Mesendoderm (in vitro differentiated cells): ENCODE results near the gene LYPD6.
"Not testable (repeated sequence)": the region's sequence is repeated elsewhere in the genome, so short reads cannot be mapped to it uniquely, and the experiment has no call there.

Experiments
- DNase-seq: peaks from one replicate; pipeline ENCODE4 v3.0.0; 2013
- H2AK5ac ChIP-seq: 2 replicates; pipeline ENCODE4 v1.6.1; 2013; ENCODE audit warnings: low read length, inconsistent platforms
- H2BK120ac ChIP-seq: 2 replicates; pipeline ENCODE4 v1.6.1; 2013; ENCODE audit warnings: low read depth, mild to moderate bottlenecking, low read length, moderate library complexity, mixed read lengths
- H2BK15ac ChIP-seq: replicated peaks from 2 replicates; pipeline ENCODE4 v1.6.1; 2013; ENCODE audit warnings: low read depth, mild to moderate bottlenecking, moderate library complexity
- H2BK5ac ChIP-seq: 2 replicates; pipeline ENCODE4 v1.6.1; 2013; ENCODE audit warnings: low read length, inconsistent platforms
- H3K18ac ChIP-seq: 2 replicates; pipeline ENCODE4 v1.6.1; 2013; ENCODE audit warnings: mild to moderate bottlenecking, low read length, mixed read lengths
- H3K23ac ChIP-seq: one replicate; pipeline ENCODE4 v1.6.1; 2013; ENCODE audit warnings: low read length
- H3K27ac ChIP-seq: 2 replicates; pipeline ENCODE4 v1.5.1; 2013; ENCODE audit warnings: low read depth, mild to moderate bottlenecking, inconsistent platforms, low read length, moderate library complexity
- H3K27me3 ChIP-seq: 2 replicates; pipeline ENCODE4 v1.6.1; 2013; ENCODE audit warnings: low read length, control low read depth, mild to moderate bottlenecking, inconsistent platforms; ENCODE audit not compliant: insufficient read depth, poor library complexity
- H3K36me3 ChIP-seq: 2 replicates; pipeline ENCODE4 v1.6.1; 2013; ENCODE audit warnings: low read length, inconsistent platforms; ENCODE audit not compliant: control insufficient read depth, insufficient read depth
- H3K4ac ChIP-seq: one replicate; pipeline ENCODE4 v1.6.1; 2013; ENCODE audit warnings: low read depth, mild to moderate bottlenecking, low read length, moderate library complexity
- H3K4me1 ChIP-seq: 2 replicates; pipeline ENCODE4 v1.6.1; 2013; ENCODE audit warnings: low read depth, low read length, inconsistent platforms; ENCODE audit not compliant: control insufficient read depth
- H3K4me2 ChIP-seq: 2 replicates; pipeline ENCODE4 v1.6.1; 2013; ENCODE audit warnings: low read length
- H3K4me3 ChIP-seq: 2 replicates; pipeline ENCODE4 v1.5.1; 2013; ENCODE audit warnings: mild to moderate bottlenecking, low read length
- H3K56ac ChIP-seq: one replicate; pipeline ENCODE4 v1.6.1; 2013; ENCODE audit warnings: low read length
- H3K79me1 ChIP-seq: 2 replicates; pipeline ENCODE4 v1.6.1; 2013; ENCODE audit warnings: low read length, inconsistent platforms
- H3K79me2 ChIP-seq: 2 replicates; pipeline ENCODE4 v1.6.1; 2013; ENCODE audit warnings: mild to moderate bottlenecking, low read length; ENCODE audit not compliant: control insufficient read depth, insufficient read depth
- H3K9ac ChIP-seq: 2 replicates; pipeline ENCODE4 v1.6.1; 2013; ENCODE audit warnings: low read length, inconsistent platforms
- H4K5ac ChIP-seq: one replicate; pipeline ENCODE4 v1.6.1; 2013; ENCODE audit warnings: low read length
- H4K8ac ChIP-seq: one replicate; pipeline ENCODE4 v1.6.1; 2013; ENCODE audit warnings: low read depth, mild to moderate bottlenecking, control low read depth, low read length, moderate library complexity
- WGBS: extraction: QIAGEN DNeasy Blood & Tissue Kit; methylation state at CpG from one replicate; pipeline ENCODE4 v1.1.7; 2013; ENCODE audit warnings: low lambda C conversion rate, missing lambda C conversion rate; ENCODE audit not compliant: insufficient coverage; ENCODE audit errors: extremely low coverage; 5-methylcytosine and 5-hydroxymethylcytosine counted together

The LYPD6 gene

DNA sequence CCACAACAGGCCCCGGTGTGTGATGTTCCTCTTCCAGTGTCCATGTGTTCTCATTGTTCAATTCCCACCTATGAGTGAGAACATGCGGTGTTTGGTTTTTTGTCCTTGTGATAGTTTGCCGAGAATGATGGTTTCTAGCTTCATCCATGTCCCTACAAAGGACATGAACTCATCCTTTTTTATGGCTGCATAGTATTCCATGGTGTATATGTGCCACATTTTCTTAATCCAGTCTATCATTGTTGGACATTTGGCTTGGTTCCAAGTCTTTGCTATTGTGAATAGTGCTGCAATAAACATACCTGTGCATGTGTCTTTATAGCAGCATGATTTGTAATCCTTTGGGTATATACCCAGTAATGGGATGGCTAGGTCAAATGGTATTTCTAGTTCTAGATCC, 11.8 kb upstream of the LYPD6 start:
- not testable (repeated sequence) for H3K27me3 ChIP-seq, H2BK5ac ChIP-seq, H3K56ac ChIP-seq, H3K4ac ChIP-seq, H2BK120ac ChIP-seq, H3K9ac ChIP-seq, H3K4me3 ChIP-seq, DNase-seq, H3K4me2 ChIP-seq, H2BK15ac ChIP-seq, H3K79me2 ChIP-seq, H4K5ac ChIP-seq, H4K8ac ChIP-seq, H2AK5ac ChIP-seq, H3K36me3 ChIP-seq, H3K79me1 ChIP-seq, H3K27ac ChIP-seq, H3K23ac ChIP-seq, H3K4me1 ChIP-seq, H3K18ac ChIP-seq
- no CpG with 5 or more reads among the region's 3 CpGs for WGBS

DNA sequence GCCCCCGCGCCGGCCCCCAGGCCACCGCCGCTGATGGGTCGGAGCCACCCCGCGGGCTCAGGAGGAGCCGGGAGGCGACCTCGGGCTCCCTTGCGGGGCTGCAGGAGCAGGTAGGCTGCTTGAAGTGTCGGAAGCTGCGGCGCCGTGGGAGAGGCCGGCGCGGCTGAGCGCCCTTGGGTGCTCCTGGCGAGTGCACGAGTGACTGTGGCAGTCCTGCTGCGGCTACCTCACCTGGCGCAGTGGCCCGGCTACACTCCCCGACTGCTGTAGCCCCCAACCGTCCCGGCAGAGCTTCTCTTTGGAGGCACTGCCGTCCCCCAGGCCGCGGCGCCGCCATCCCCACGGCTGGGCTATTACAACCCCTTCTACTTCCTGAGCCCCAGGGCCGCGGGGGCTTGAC, 10.0 kb upstream of the LYPD6 start:
- H3K9ac ChIP-seq, result no peak overlapping the region
- no peak overlapping the region for H3K23ac ChIP-seq
- H3K79me2 ChIP-seq, result no peaks in the 10 kb centered on the region
- no peak overlapping the region for H2BK15ac ChIP-seq
- no peaks in the 10 kb centered on the region for H3K27me3 ChIP-seq
- H4K5ac ChIP-seq, result no peak overlapping the region
- H3K4me2 ChIP-seq, result no peak overlapping the region
- no peak overlapping the region for H3K56ac ChIP-seq
- no peak overlapping the region for H2AK5ac ChIP-seq
- H3K4me3 ChIP-seq, result no peak overlapping the region
- no peak overlapping the region for H2BK5ac ChIP-seq
- no peak overlapping the region for H3K18ac ChIP-seq
- H3K36me3 ChIP-seq, result no peaks in the 10 kb centered on the region
- H3K27ac ChIP-seq, result no peak overlapping the region
- H3K79me1 ChIP-seq, result no peaks in the 10 kb centered on the region
- H4K8ac ChIP-seq, result no peak overlapping the region
- no peak overlapping the region for H3K4ac ChIP-seq
- no peaks in the 10 kb centered on the region for H3K4me1 ChIP-seq
- DNase-seq, result no peak
- no CpG with 5 or more reads among the region's 36 CpGs for WGBS
- H2BK120ac ChIP-seq, result no peak overlapping the region

DNA sequence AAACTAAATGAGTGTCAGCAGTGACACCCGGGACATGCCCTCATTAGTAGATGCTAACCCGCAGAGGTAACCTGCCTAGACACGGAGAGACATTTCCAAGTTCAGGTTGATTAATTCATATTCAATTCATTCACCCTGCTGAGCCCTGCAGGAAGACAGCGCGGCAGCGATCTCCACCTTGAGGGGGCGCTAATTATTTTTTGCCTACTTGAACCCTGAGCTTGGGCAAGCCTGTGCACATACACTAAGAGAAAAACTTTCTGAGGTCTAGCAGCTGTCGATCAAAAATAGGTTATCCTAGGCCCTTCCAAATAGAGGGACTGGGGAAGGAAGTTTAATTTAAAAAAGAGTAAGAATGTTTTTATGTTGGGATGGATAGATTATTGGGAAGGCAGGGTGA, 1.3 kb upstream of the LYPD6 start:
- no peaks in the 10 kb centered on the region for H3K27me3 ChIP-seq
- WGBS, result no CpG with 5 or more reads among the region's 8 CpGs
- peak overlapping the region; percentile 87 for H3K56ac ChIP-seq
- no peak overlapping the region for H3K4me2 ChIP-seq
- H3K9ac ChIP-seq, result no peak overlapping the region
- DNase-seq, result no peak
- H4K8ac ChIP-seq, result no peak overlapping the region
- H2BK15ac ChIP-seq, result no peak overlapping the region
- peak overlapping the region; percentile 20 for H3K18ac ChIP-seq
- no peak overlapping the region for H3K23ac ChIP-seq
- no peaks in the 10 kb centered on the region for H3K36me3 ChIP-seq
- no peak overlapping the region for H3K4me3 ChIP-seq
- H3K27ac ChIP-seq, result no peak overlapping the region
- no peak overlapping the region for H2BK120ac ChIP-seq
- H3K4me1 ChIP-seq, result peaks cover 4% of the 10 kb centered on the region
- no peaks in the 10 kb centered on the region for H3K79me2 ChIP-seq
- H3K79me1 ChIP-seq, result no peaks in the 10 kb centered on the region
- H2BK5ac ChIP-seq, result no peak overlapping the region
- H4K5ac ChIP-seq, result no peak overlapping the region
- H2AK5ac ChIP-seq, result no peak overlapping the region
- no peak overlapping the region for H3K4ac ChIP-seq

DNA sequence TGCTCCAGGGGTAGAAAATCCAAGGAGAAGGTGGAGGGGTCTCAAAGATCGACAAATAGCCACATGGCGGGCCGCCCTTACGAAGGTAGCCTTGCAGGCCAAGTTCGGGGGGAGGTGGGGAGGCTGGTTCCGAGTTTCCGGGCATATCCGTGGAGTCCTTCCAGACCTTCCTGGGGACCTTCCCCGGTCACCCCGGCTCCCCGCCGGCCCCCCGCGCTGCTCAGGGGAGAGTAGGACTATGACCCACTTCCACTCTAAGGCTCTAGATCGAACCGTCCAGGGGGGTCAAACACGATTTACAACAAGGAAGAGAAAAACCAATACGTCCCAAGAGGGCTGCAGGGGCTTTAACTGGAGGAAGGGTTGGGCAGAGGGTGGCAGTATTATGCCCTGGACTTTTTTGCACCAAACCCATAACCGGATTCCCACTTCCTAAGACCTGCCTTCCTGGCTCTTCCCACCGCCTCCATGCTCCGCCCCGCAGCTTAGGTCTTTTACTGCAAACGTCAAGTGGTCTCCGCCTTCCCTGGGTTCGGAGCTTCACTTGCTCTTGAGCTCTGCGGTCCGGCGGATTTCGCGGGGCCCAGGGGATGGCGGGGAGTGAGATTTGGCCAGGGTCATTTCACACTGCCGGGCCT, 779 bp upstream of the LYPD6 start:
- Histone ChIP-seq H3K18ac (peak overlapping the region; percentile 20), H2BK5ac (no peak overlapping the region), H3K23ac (no peak overlapping the region), H3K4me3 (peak overlapping the region; percentile 64), H4K8ac (no peak overlapping the region), H3K56ac (peak overlapping the region; percentile 87), H3K9ac (peak overlapping the region; percentile 72), H2AK5ac (no peak overlapping the region), H2BK120ac (no peak overlapping the region), H3K4me2 (peak overlapping the region; percentile 80), H3K27me3 (no peaks in the 10 kb centered on the region), H2BK15ac (no peak overlapping the region), H3K4me1 (peaks cover 4% of the 10 kb centered on the region), H3K4ac (no peak overlapping the region), H3K27ac (peak overlapping the region; percentile 46), H4K5ac (no peak overlapping the region), H3K79me1 (no peaks in the 10 kb centered on the region), H3K79me2 (no peaks in the 10 kb centered on the region), H3K36me3 (no peaks in the 10 kb centered on the region)
- peak; percentile 92 for DNase-seq
- WGBS, result no CpG with 5 or more reads among the region's 32 CpGs

DNA sequence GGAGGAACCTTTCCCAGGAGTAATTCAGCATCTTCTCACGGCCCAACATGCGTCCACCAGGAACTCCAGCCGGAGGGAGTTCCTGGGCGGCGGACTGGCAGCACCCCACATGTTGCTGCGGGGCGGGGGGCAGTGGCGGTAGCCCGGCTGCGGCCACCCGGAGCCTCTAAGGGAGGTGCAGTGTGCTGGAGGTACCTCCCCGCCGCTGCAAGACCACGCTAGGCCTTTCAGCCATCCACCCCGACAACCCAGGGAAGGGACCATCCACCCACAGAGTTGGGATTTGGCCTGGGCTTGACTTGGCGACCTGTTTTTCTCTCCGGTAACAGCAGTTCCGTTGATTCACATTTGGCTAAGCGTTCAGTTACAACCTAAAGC, 625 bp downstream of the LYPD6 start:
- H3K27ac ChIP-seq, result no peak overlapping the region
- H2AK5ac ChIP-seq, result no peak overlapping the region
- no peak overlapping the region for H2BK120ac ChIP-seq
- H2BK5ac ChIP-seq, result no peak overlapping the region
- H3K4me2 ChIP-seq, result peak overlapping the region; percentile 73
- no CpG with 5 or more reads among the region's 19 CpGs for WGBS
- peak overlapping the region; percentile 84 for H3K9ac ChIP-seq
- H4K8ac ChIP-seq, result no peak overlapping the region
- H3K79me2 ChIP-seq, result no peaks in the 10 kb centered on the region
- peak overlapping the region; percentile 88 for H3K18ac ChIP-seq
- H3K36me3 ChIP-seq, result no peaks in the 10 kb centered on the region
- no peak overlapping the region for H4K5ac ChIP-seq
- peak overlapping the region; percentile 78 for H3K4me3 ChIP-seq
- H3K4ac ChIP-seq, result no peak overlapping the region
- no peaks in the 10 kb centered on the region for H3K27me3 ChIP-seq
- no peaks in the 10 kb centered on the region for H3K79me1 ChIP-seq
- peak; percentile 44 for DNase-seq
- peaks cover 4% of the 10 kb centered on the region for H3K4me1 ChIP-seq
- no peak overlapping the region for H2BK15ac ChIP-seq
- no peak overlapping the region for H3K23ac ChIP-seq
- peak overlapping the region; percentile 89 for H3K56ac ChIP-seq

DNA sequence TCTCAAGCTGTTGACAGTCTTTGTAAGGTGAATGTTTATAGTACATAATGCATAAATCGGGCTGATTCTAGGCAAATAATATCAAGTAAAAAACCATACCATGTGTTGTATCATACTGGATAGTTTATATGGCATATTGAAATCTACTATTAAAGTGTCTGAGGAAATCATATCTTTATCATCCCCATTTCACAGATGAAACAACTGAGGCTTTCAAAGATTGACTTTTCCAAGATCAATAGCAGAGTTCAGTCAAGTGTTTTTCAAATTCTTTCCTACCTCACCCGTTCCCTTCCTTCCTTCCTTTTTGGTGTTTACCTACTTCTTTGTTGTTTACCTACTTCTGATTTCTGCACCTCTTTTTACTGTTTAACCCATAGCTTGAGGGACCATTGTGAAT, 2.0 kb downstream of the LYPD6 start:
- H4K8ac ChIP-seq, result no peak overlapping the region
- no peak overlapping the region for H3K56ac ChIP-seq
- H3K4me2 ChIP-seq, result no peak overlapping the region
- no peak overlapping the region for H3K23ac ChIP-seq
- no peak overlapping the region for H2BK15ac ChIP-seq
- WGBS, result no CpG with 5 or more reads among the region's 2 CpGs
- peaks cover 4% of the 10 kb centered on the region for H3K4me1 ChIP-seq
- H3K18ac ChIP-seq, result no peak overlapping the region
- H2AK5ac ChIP-seq, result no peak overlapping the region
- no peaks in the 10 kb centered on the region for H3K36me3 ChIP-seq
- no peak overlapping the region for H2BK120ac ChIP-seq
- H3K79me2 ChIP-seq, result no peaks in the 10 kb centered on the region
- H3K4me3 ChIP-seq, result no peak overlapping the region
- no peak overlapping the region for H3K4ac ChIP-seq
- H4K5ac ChIP-seq, result no peak overlapping the region
- no peaks in the 10 kb centered on the region for H3K27me3 ChIP-seq
- H2BK5ac ChIP-seq, result no peak overlapping the region
- no peak for DNase-seq
- peaks cover 1% of the 10 kb centered on the region for H3K79me1 ChIP-seq
- no peak overlapping the region for H3K27ac ChIP-seq
- no peak overlapping the region for H3K9ac ChIP-seq
